Measurements from ENCODE around the gene SCYGR5. TPM values are rescaled to one million over a fixed set of nuclear protein-coding genes. Genes with fewer than 3 reads are reported as not detected.

SCYGR5 gene
- total RNA-seq, 2 experiments from 2014 or later = not detected

GRCh38 chr2:227627769-227628168 is 38.8 kb upstream of the SCYGR5 start:
- peak; percentile 18 for DNase-seq
- ATAC-seq = peak; percentile 55
- intact Hi-C loops (cut with micrococcal nuclease) = no loop called here
- Mint-ChIP-seq H3K9me3 (no peaks in the 10 kb centered on the region), H3K27ac (no peak overlapping the region), H3K27me3 (peaks cover 19% of the 10 kb centered on the region), H3K4me1 (ENCODE audit: low read depth) (no peaks in the 10 kb centered on the region), H3K4me3 (no peak overlapping the region), H3K36me3 (ENCODE audit: low read depth) (no peaks in the 10 kb centered on the region)
- ChIA-PET POLR2A (no interaction called here), CTCF (interaction anchor here (1.5 to 1.9 kb wide), 2 partner anchors 10 to 30 kb away, joined by 4 to 5 read pairs; no protein-coding TSS in a partner anchor)
- TF ChIP-seq, protein P1, sequence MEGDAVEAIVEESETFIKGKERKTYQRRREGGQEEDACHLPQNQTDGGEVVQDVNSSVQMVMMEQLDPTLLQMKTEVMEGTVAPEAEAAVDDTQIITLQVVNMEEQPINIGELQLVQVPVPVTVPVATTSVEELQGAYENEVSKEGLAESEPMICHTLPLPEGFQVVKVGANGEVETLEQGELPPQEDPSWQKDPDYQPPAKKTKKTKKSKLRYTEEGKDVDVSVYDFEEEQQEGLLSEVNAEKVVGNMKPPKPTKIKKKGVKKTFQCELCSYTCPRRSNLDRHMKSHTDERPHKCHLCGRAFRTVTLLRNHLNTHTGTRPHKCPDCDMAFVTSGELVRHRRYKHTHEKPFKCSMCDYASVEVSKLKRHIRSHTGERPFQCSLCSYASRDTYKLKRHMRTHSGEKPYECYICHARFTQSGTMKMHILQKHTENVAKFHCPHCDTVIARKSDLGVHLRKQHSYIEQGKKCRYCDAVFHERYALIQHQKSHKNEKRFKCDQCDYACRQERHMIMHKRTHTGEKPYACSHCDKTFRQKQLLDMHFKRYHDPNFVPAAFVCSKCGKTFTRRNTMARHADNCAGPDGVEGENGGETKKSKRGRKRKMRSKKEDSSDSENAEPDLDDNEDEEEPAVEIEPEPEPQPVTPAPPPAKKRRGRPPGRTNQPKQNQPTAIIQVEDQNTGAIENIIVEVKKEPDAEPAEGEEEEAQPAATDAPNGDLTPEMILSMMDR (IDR thresholded peaks at IDR 0.05) = no peak

- Mint-ChIP-seq H3K9me3 (no peaks in the 10 kb centered on the region), H3K36me3 (ENCODE audit: low read depth) (no peaks in the 10 kb centered on the region), H3K27me3 (peaks cover 17% of the 10 kb centered on the region), H3K4me3 (no peak overlapping the region), H3K27ac (no peak overlapping the region), H3K4me1 (ENCODE audit: low read depth) (no peaks in the 10 kb centered on the region)
- TF ChIP-seq, protein P1 (IDR thresholded peaks at IDR 0.05) = no peak
- CTCF ChIA-PET = interaction anchor here (1.9 kb wide), 1 partner anchor 8 kb away, joined by 4 read pairs; no protein-coding TSS in a partner anchor
- no peak for DNase-seq
- ATAC-seq = no peak
- POLR2A ChIA-PET = interaction anchor here (0.8 kb wide), 1 partner anchor 434 kb away, joined by 3 read pairs; no protein-coding TSS in a partner anchor
- intact Hi-C loops (cut with micrococcal nuclease) = no loop called here
Measured at GRCh38 chr2:227629435-227629834, 37.2 kb upstream of the SCYGR5 start.

DNA sequence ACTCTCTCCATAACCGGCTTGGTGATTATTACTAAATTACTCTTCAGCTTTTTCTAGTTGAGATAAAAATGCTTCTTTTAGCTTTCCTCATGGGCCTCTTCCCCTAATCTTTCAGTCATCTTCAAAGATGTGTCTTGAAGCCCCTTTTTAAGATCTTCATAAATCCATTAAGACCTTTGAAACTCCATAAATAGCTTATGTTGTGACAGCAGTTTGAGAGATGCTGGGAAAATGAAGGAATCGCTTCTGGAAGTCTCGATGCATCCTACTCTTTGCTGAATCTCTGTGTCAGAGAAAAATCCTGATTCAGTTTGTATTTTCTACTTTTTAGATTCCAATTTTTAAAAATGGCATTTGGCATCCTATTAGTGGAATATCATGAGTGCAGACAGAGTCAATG is 36.3 kb upstream of the SCYGR5 start:
- Mint-ChIP-seq H3K27ac (no peak overlapping the region), H3K36me3 (ENCODE audit: low read depth) (no peaks in the 10 kb centered on the region), H3K4me3 (no peak overlapping the region), H3K27me3 (peaks cover 15% of the 10 kb centered on the region), H3K9me3 (no peaks in the 10 kb centered on the region), H3K4me1 (ENCODE audit: low read depth) (no peaks in the 10 kb centered on the region)
- CTCF ChIA-PET = interaction anchor here (1.3 kb wide), 1 partner anchor 255 kb away, joined by 3 read pairs; no protein-coding TSS in a partner anchor
- DNase-seq = no peak
- ATAC-seq = no peak
- TF ChIP-seq, protein P1 (IDR thresholded peaks at IDR 0.05) = no peak
- POLR2A ChIA-PET = interaction anchor here (0.8 kb wide), 1 partner anchor 435 kb away, joined by 3 read pairs; no protein-coding TSS in a partner anchor
- intact Hi-C loops (cut with micrococcal nuclease) = no loop called here

- POLR2A ChIA-PET = no interaction called here
- no peak overlapping the region for H3K4me3 Mint-ChIP-seq
- intact Hi-C loops (cut with micrococcal nuclease) = no loop called here
Measured at GRCh38 chr2:227632827-227633226, 33.8 kb upstream of the SCYGR5 start.

GRCh38 chr2:227634201-227634600 is 32.4 kb upstream of the SCYGR5 start:
- H3K36me3 Mint-ChIP-seq (ENCODE audit: low read depth) = no peaks in the 10 kb centered on the region
- H3K27ac Mint-ChIP-seq = no peak overlapping the region
- TF ChIP-seq, protein P1 (IDR thresholded peaks at IDR 0.05) = no peak
- no peaks in the 10 kb centered on the region for H3K4me1 Mint-ChIP-seq (ENCODE audit: low read depth)
- no peak for ATAC-seq
- no peaks in the 10 kb centered on the region for H3K9me3 Mint-ChIP-seq
- intact Hi-C loops (cut with micrococcal nuclease) = no loop called here
- no peak for DNase-seq
- POLR2A ChIA-PET = no interaction called here
- peaks cover 9% of the 10 kb centered on the region for H3K27me3 Mint-ChIP-seq
- CTCF ChIA-PET = interaction anchor here (1.4 kb wide), 1 partner anchor 228 kb away, joined by 3 read pairs; no protein-coding TSS in a partner anchor
- no peak overlapping the region for H3K4me3 Mint-ChIP-seq

More at GRCh38 chr2:227632827-227633226, 33.8 kb upstream of the SCYGR5 start:
- ATAC-seq (no peak), DNase-seq (no peak)
- Mint-ChIP-seq H3K27me3 (peaks cover 10% of the 10 kb centered on the region), H3K36me3 (ENCODE audit: low read depth) (no peaks in the 10 kb centered on the region), H3K4me1 (ENCODE audit: low read depth) (no peaks in the 10 kb centered on the region), H3K27ac (no peak overlapping the region), H3K9me3 (no peaks in the 10 kb centered on the region)
- CTCF ChIA-PET = interaction anchor here (0.9 to 1.4 kb wide), 2 partner anchors 25 to 230 kb away, joined by 3 read pairs; no protein-coding TSS in a partner anchor
- TF ChIP-seq, protein P1 (IDR thresholded peaks at IDR 0.05) = no peak

All from activated CD8-positive, alpha-beta T cell treated with anti-CD3 and anti-CD28 coated beads for 36 hours (primary cell).